Osteoblast (primary cell): Measurements from ENCODE around the gene EIF1AD. TPM values are rescaled to one million over a fixed set of nuclear protein-coding genes. Genes with fewer than 3 reads are reported as not detected.

Experiments
- DNase-seq: peaks from one replicate; pipeline ENCODE4 v3.0.0; 2011; ENCODE audit warnings: low spot score, mixed read lengths; ENCODE audit not compliant: insufficient read length; ENCODE audit errors: missing footprints
- H2AFZ ChIP-seq: 2 replicates; pipeline ENCODE4 v1.6.0; 2011; ENCODE audit warnings: mild to moderate bottlenecking, low read length
- H3K27ac ChIP-seq: 2 replicates; pipeline ENCODE4 v1.5.1; 2011; ENCODE audit warnings: mild to moderate bottlenecking, low read depth, low read length, moderate library complexity
- H3K27me3 ChIP-seq: 2 replicates; pipeline ENCODE4 v1.6.0; 2012; ENCODE audit warnings: mild to moderate bottlenecking, control low read depth, inconsistent platforms, low read length, moderate library complexity; ENCODE audit not compliant: insufficient read depth
- H3K36me3 ChIP-seq: 2 replicates; pipeline ENCODE4 v1.5.1; 2011; ENCODE audit warnings: mild to moderate bottlenecking, low read length, control low read depth, moderate library complexity; ENCODE audit not compliant: insufficient read depth
- H3K4me1 ChIP-seq: 2 replicates; pipeline ENCODE4 v1.5.1; 2011; ENCODE audit warnings: mild to moderate bottlenecking, low read length, control low read depth, moderate library complexity; ENCODE audit not compliant: insufficient read depth
- H3K4me2 ChIP-seq: 2 replicates; pipeline ENCODE4 v1.6.0; 2011; ENCODE audit warnings: mild to moderate bottlenecking, low read length; ENCODE audit not compliant: insufficient read depth
- H3K4me3 ChIP-seq: fragments of 200-600 bp; sonication (generic); 3 replicates; pipeline ENCODE4 v1.5.1; 2012; ENCODE audit warnings: mild to moderate bottlenecking, low read length, inconsistent platforms; ENCODE audit not compliant: insufficient read depth
- H3K79me2 ChIP-seq: 2 replicates; pipeline ENCODE4 v1.6.0; 2012; ENCODE audit warnings: mild to moderate bottlenecking, low read length, control low read depth, inconsistent platforms; ENCODE audit not compliant: insufficient read depth
- H3K9me3 ChIP-seq: 2 replicates; pipeline ENCODE4 v1.5.1; 2011; ENCODE audit warnings: low read depth, low read length, control low read depth
- H4K20me1 ChIP-seq: 2 replicates; pipeline ENCODE4 v1.6.0; 2012; ENCODE audit warnings: mild to moderate bottlenecking, low read length, control low read depth; ENCODE audit not compliant: insufficient read depth
- total RNA-seq: library from RNA; depleted of rRNA; stranded (reverse); fragments of >200 nt; gene quantifications from 2 replicates; pipeline ENCODE4 v1.2.3, GENCODE V29; 2012
- TF ChIP-seq, protein P1 (sequence below): IDR thresholded peaks from 2 replicates; pipeline ENCODE4 v1.5.1; 2011; ENCODE audit warnings: mild to moderate bottlenecking, low read depth, low read length, moderate library complexity; ENCODE audit errors: extremely low read depth

EIF1AD gene
- total RNA-seq, 1 donor, result 28.6 TPM

DNA sequence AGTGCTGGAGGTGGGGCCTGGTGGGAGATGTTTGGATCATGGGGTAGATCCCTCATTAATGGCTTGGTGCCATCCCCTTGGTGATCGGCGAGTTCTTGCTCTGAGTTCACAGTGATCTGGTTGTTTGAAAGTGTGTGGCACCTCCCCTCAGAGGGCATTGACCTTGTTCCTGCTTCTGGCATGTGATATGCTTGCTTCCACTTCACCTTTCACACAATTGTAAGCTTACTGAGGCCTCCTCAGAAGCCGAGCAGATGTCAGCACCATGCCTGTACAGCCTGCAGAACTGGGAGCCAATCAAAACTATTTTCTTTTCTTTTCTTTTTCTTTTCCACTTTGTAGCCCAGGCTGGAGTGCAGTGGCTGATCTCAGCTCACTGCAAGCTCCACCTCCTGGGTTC, 35.4 kb upstream of the EIF1AD start:
- H3K27me3 ChIP-seq, result no peaks in the 10 kb centered on the region
- H3K4me1 ChIP-seq, result no peaks in the 10 kb centered on the region
- H2AFZ ChIP-seq, result no peak overlapping the region
- H4K20me1 ChIP-seq, result no peaks in the 10 kb centered on the region
- H3K4me2 ChIP-seq, result no peak overlapping the region
- H3K4me3 ChIP-seq, result no peak overlapping the region
- no peaks in the 10 kb centered on the region for H3K36me3 ChIP-seq
- TF ChIP-seq, protein P1, sequence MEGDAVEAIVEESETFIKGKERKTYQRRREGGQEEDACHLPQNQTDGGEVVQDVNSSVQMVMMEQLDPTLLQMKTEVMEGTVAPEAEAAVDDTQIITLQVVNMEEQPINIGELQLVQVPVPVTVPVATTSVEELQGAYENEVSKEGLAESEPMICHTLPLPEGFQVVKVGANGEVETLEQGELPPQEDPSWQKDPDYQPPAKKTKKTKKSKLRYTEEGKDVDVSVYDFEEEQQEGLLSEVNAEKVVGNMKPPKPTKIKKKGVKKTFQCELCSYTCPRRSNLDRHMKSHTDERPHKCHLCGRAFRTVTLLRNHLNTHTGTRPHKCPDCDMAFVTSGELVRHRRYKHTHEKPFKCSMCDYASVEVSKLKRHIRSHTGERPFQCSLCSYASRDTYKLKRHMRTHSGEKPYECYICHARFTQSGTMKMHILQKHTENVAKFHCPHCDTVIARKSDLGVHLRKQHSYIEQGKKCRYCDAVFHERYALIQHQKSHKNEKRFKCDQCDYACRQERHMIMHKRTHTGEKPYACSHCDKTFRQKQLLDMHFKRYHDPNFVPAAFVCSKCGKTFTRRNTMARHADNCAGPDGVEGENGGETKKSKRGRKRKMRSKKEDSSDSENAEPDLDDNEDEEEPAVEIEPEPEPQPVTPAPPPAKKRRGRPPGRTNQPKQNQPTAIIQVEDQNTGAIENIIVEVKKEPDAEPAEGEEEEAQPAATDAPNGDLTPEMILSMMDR, result no peak
- no peaks in the 10 kb centered on the region for H3K9me3 ChIP-seq
- no peaks in the 10 kb centered on the region for H3K79me2 ChIP-seq
- DNase-seq, result no peak
- no peak overlapping the region for H3K27ac ChIP-seq

DNA sequence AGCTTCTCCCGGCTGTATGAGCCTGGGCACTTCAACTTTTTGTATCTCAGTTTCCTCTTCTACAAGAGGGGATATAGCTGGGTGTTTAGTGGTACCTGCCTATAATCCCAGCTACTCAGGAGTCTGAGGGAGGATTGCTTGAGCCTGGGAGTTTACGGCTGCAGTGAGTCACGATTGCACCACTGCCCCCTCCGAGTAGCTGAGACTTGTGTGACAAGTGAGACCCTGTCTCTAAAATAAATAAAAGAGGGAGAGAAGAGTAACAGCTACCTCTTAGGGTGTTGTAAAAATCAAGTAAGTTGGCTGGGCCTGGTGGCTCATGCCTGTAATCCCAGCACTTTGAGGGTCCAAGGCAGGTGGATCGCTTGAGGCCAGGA, 34.4 kb upstream of the EIF1AD start:
- Histone ChIP-seq H2AFZ (no peak overlapping the region), H4K20me1 (no peaks in the 10 kb centered on the region), H3K79me2 (no peaks in the 10 kb centered on the region), H3K4me1 (no peaks in the 10 kb centered on the region), H3K36me3 (no peaks in the 10 kb centered on the region), H3K27me3 (no peaks in the 10 kb centered on the region), H3K4me3 (no peak overlapping the region), H3K4me2 (no peak overlapping the region), H3K9me3 (no peaks in the 10 kb centered on the region), H3K27ac (no peak overlapping the region)
- DNase-seq, result peak; percentile 47
- TF ChIP-seq, protein P1, result no peak

DNA sequence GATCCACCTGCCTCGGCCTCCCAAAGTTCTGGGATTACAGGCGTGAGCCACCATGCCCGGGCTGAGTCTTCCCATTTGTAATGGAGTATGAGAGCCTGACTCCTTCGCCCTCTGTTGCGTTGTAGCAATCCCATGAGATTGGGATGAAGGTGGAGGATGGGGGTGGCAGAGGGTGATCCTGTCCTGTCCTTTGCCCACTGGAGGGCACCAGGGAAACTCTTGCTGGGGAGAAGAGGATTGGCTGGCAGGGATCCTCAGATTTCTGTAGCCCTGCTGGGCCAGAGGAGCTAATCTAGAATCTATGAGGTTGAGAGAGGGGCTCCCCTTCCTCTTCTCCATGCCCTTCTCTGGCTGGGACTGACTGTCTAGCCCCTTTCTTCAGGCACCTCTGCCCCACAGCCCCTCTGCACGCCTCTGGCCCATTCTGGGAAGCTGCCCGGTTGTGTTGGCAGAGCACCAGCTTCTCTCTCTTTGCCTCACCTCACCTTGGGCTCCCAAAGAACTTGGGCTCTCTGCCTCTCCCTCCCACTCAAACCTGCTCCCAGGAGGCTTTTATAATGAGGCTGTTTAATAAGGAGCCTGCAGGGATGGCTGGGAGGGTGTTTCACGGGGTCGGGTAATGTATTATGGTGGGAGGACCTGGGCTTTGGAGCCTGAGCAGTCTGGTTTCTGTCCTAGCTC, 33.8 kb upstream of the EIF1AD start:
- Histone ChIP-seq H3K9me3 (no peaks in the 10 kb centered on the region), H3K36me3 (no peaks in the 10 kb centered on the region), H3K4me2 (no peak overlapping the region), H4K20me1 (no peaks in the 10 kb centered on the region), H2AFZ (no peak overlapping the region), H3K27ac (no peak overlapping the region), H3K4me1 (no peaks in the 10 kb centered on the region), H3K79me2 (no peaks in the 10 kb centered on the region), H3K27me3 (no peaks in the 10 kb centered on the region), H3K4me3 (no peak overlapping the region)
- TF ChIP-seq, protein P1, result no peak
- peak; percentile 78 for DNase-seq

DNA sequence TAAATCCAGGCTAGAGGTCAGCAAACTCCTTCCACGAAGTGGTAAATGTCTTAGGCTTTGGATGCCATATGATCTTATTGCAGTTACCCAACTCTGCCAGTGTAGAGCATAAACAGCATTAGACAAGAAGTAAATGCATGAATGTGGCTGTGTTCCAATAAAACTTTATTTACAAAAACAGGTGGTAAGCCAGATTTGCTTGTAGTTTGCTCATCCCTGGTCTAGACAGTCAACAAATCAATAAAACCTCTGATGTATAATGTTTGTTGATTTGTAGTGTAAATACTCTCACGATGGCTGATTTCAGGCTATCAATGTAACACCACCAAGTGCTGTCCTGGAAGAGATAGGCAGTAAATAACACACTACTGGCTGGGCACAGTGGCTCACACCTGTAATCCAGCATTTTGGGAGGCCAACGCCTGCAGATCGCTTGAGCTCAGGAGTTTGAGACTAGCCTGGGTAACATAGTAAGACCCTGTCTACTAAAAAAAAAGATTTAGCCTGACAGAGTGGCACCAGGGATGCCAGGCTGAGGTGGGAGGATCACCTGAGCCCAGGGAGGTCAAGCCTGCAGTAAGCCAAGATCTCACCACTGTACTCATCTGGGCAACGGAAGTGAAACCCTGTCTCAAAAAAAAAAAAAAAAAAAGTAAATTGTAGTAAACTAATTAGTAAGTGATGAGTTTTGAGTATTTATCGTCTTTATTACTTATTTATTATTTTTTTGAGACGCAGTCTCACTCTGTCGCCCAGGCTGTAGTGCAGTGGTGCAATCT, 31.2 kb upstream of the EIF1AD start:
- H3K79me2 ChIP-seq, result no peaks in the 10 kb centered on the region
- TF ChIP-seq, protein P1, result no peak
- peak; percentile 47 for DNase-seq
- no peak overlapping the region for H3K4me3 ChIP-seq
- no peaks in the 10 kb centered on the region for H3K4me1 ChIP-seq
- H2AFZ ChIP-seq, result no peak overlapping the region
- no peaks in the 10 kb centered on the region for H3K36me3 ChIP-seq
- no peak overlapping the region for H3K27ac ChIP-seq
- H3K27me3 ChIP-seq, result no peaks in the 10 kb centered on the region
- no peak overlapping the region for H3K4me2 ChIP-seq
- H4K20me1 ChIP-seq, result no peaks in the 10 kb centered on the region
- no peaks in the 10 kb centered on the region for H3K9me3 ChIP-seq
